Large intestine (tissue), 3 donors: Measurements from ENCODE around the gene AUTS2. TPM values are rescaled to one million over a fixed set of nuclear protein-coding genes. Genes with fewer than 3 reads are reported as not detected.
A peak's percentile ranks its signal among the peaks of the same experiment; 100 is the strongest.

Experiments
- DNase-seq, 2 donors: peaks; one replicate each; pipeline versions ENCODE4 v3.0.0 to v3.0.0-alpha.2; 2013
- H3K27ac ChIP-seq: one replicate; pipeline ENCODE4 v1.5.1; 2013; ENCODE audit warnings: low read length
- H3K27me3 ChIP-seq: 2 replicates; pipeline ENCODE4 v1.6.1; 2013; ENCODE audit warnings: low read length; ENCODE audit not compliant: control insufficient read depth, insufficient read depth
- H3K36me3 ChIP-seq: 2 replicates; pipeline ENCODE4 v1.6.1; 2013; ENCODE audit warnings: low read length; ENCODE audit not compliant: control insufficient read depth, insufficient read depth
- H3K4me1 ChIP-seq: one replicate; pipeline ENCODE4 v1.6.1; 2013; ENCODE audit warnings: low read length; ENCODE audit not compliant: control insufficient read depth, insufficient read depth
- H3K4me3 ChIP-seq: one replicate; pipeline ENCODE4 v1.5.1; 2013; ENCODE audit warnings: low read length
- H3K9me3 ChIP-seq: one replicate; pipeline ENCODE4 v1.6.1; 2013; ENCODE audit warnings: mild to moderate bottlenecking, low read depth, low read length, moderate library complexity; ENCODE audit not compliant: control insufficient read depth
- WGBS: methylation state at CpG from one replicate; pipeline ENCODE4 v1.1.5; 2013; ENCODE audit warnings: low lambda C conversion rate; ENCODE audit not compliant: insufficient coverage; 5-methylcytosine and 5-hydroxymethylcytosine counted together
- polyA plus RNA-seq: library from polyadenylated mRNA; unstranded; fragments of 120-200 nt; gene quantifications from one replicate; pipeline ENCODE4 v1.2.1, GENCODE V29; 2013

AUTS2 gene
- polyA plus RNA-seq, 1 donor, result 51.3 TPM

- Histone ChIP-seq H3K4me3 (no peak overlapping the region), H3K9me3 (no peaks in the 10 kb centered on the region), H3K4me1 (no peaks in the 10 kb centered on the region), H3K36me3 (no peaks in the 10 kb centered on the region), H3K27ac (no peak overlapping the region), H3K27me3 (no peaks in the 10 kb centered on the region)
- 100% methylated on average over 2 of the region's 5 CpGs for WGBS
- DNase-seq, result no peak
Measured at GRCh38 chr7:70392256-70392876, 794.1 kb downstream of the AUTS2 start.

GRCh38 chr7:70392877-70393435, 794.7 kb downstream of the AUTS2 start:
- DNase-seq, result no peak
- no peak overlapping the region for H3K4me3 ChIP-seq
- H3K9me3 ChIP-seq, result no peaks in the 10 kb centered on the region
- H3K27ac ChIP-seq, result no peak overlapping the region
- H3K4me1 ChIP-seq, result no peaks in the 10 kb centered on the region
- WGBS, result 80% methylated on average over 1 of the region's 7 CpGs
- no peaks in the 10 kb centered on the region for H3K27me3 ChIP-seq
- H3K36me3 ChIP-seq, result no peaks in the 10 kb centered on the region

GRCh38 chr7:70393956-70394355, 795.7 kb downstream of the AUTS2 start:
- H3K27me3 ChIP-seq, result no peaks in the 10 kb centered on the region
- H3K36me3 ChIP-seq, result no peaks in the 10 kb centered on the region
- no peaks in the 10 kb centered on the region for H3K9me3 ChIP-seq
- no peak for DNase-seq
- H3K4me3 ChIP-seq, result no peak overlapping the region
- no peaks in the 10 kb centered on the region for H3K4me1 ChIP-seq
- no peak overlapping the region for H3K27ac ChIP-seq

- H3K4me3 ChIP-seq, result no peak overlapping the region
- no peaks in the 10 kb centered on the region for H3K36me3 ChIP-seq
- no peak overlapping the region for H3K27ac ChIP-seq
- 72% methylated on average over 2 of the region's 4 CpGs for WGBS
- no peaks in the 10 kb centered on the region for H3K4me1 ChIP-seq
- no peak for DNase-seq
- no peaks in the 10 kb centered on the region for H3K27me3 ChIP-seq
- H3K9me3 ChIP-seq, result no peaks in the 10 kb centered on the region
Measured at GRCh38 chr7:70400829-70401380, 802.6 kb downstream of the AUTS2 start.

GRCh38 chr7:70402069-70402468, 803.8 kb downstream of the AUTS2 start:
- H3K36me3 ChIP-seq, result no peaks in the 10 kb centered on the region
- 100% methylated on average over 1 of the region's 3 CpGs for WGBS
- H3K27me3 ChIP-seq, result no peaks in the 10 kb centered on the region
- H3K4me1 ChIP-seq, result no peaks in the 10 kb centered on the region
- no peak for DNase-seq
- no peak overlapping the region for H3K4me3 ChIP-seq
- no peaks in the 10 kb centered on the region for H3K9me3 ChIP-seq
- H3K27ac ChIP-seq, result no peak overlapping the region

GRCh38 chr7:70405241-70405640, 807.0 kb downstream of the AUTS2 start:
- Histone ChIP-seq H3K36me3 (no peaks in the 10 kb centered on the region), H3K9me3 (no peaks in the 10 kb centered on the region), H3K27ac (no peak overlapping the region), H3K4me1 (no peaks in the 10 kb centered on the region), H3K4me3 (no peak overlapping the region), H3K27me3 (no peaks in the 10 kb centered on the region)
- 97% methylated on average over 5 of the region's 5 CpGs for WGBS
- DNase-seq, result no peak

GRCh38 chr7:70406186-70406949, 808.1 kb downstream of the AUTS2 start:
- no CpG with 5 or more reads among the region's 12 CpGs for WGBS
- Histone ChIP-seq H3K36me3 (no peaks in the 10 kb centered on the region), H3K27me3 (no peaks in the 10 kb centered on the region), H3K4me3 (no peak overlapping the region), H3K9me3 (no peaks in the 10 kb centered on the region), H3K4me1 (no peaks in the 10 kb centered on the region), H3K27ac (no peak overlapping the region)
- no peak for DNase-seq

- no peak for DNase-seq
- Histone ChIP-seq H3K27ac (no peak overlapping the region), H3K4me1 (no peaks in the 10 kb centered on the region), H3K4me3 (no peak overlapping the region), H3K9me3 (no peaks in the 10 kb centered on the region), H3K27me3 (no peaks in the 10 kb centered on the region), H3K36me3 (no peaks in the 10 kb centered on the region)
- WGBS, result 100% methylated on average over 1 of the region's 4 CpGs
Measured at GRCh38 chr7:70406950-70407209, 808.6 kb downstream of the AUTS2 start.

- H3K4me3 ChIP-seq, result no peak overlapping the region
- H3K27ac ChIP-seq, result no peak overlapping the region
- DNase-seq, result peak in 1 of 2 donors; percentile 6
- H3K36me3 ChIP-seq, result no peaks in the 10 kb centered on the region
- no CpG with 5 or more reads among the region's 2 CpGs for WGBS
- no peaks in the 10 kb centered on the region for H3K4me1 ChIP-seq
- H3K27me3 ChIP-seq, result no peaks in the 10 kb centered on the region
- H3K9me3 ChIP-seq, result no peaks in the 10 kb centered on the region
Measured at GRCh38 chr7:70408477-70408876, 810.2 kb downstream of the AUTS2 start.

- no peaks in the 10 kb centered on the region for H3K27me3 ChIP-seq
- H3K9me3 ChIP-seq, result no peaks in the 10 kb centered on the region
- no peaks in the 10 kb centered on the region for H3K4me1 ChIP-seq
- no CpG with 5 or more reads among the region's 3 CpGs for WGBS
- H3K36me3 ChIP-seq, result no peaks in the 10 kb centered on the region
- H3K27ac ChIP-seq, result no peak overlapping the region
- DNase-seq, result no peak
- H3K4me3 ChIP-seq, result no peak overlapping the region
Measured at GRCh38 chr7:70408891-70409290, 810.6 kb downstream of the AUTS2 start.
